Measurements from ENCODE around the gene MYO18B. TPM values are rescaled to one million over a fixed set of nuclear protein-coding genes. Genes with fewer than 3 reads are reported as not detected.

The MYO18B gene
- total RNA-seq, 6 experiments from 2014 or later = 0.04 to 0.56 (median 0.07) TPM; not detected in 1

- DNase-seq = no peak
- H3K27ac ChIP-seq = no peak overlapping the region
- no peak for TF ChIP-seq CTCF (IDR thresholded peaks at IDR 0.05)
- TF ChIP-seq POLR2A (IDR thresholded peaks at IDR 0.05) = no peak
- H3K36me3 ChIP-seq = no peaks in the 10 kb centered on the region
- intact Hi-C loops (cut with DNase I) = no loop called here
- 90% methylated on average over 13 of the region's 16 CpGs for WGBS (ENCODE audit: insufficient coverage, low coverage, low lambda C conversion rate, missing lambda C conversion rate)
- H3K9me3 ChIP-seq = no peaks in the 10 kb centered on the region
- no peaks in the 10 kb centered on the region for H3K27me3 ChIP-seq
- H3K4me3 ChIP-seq = no peak overlapping the region
- H3K4me1 ChIP-seq = no peaks in the 10 kb centered on the region
- ATAC-seq = no peak
Measured at GRCh38 chr22:25722223-25722622, 19.8 kb upstream of the MYO18B start.

- Histone ChIP-seq H3K27ac (no peak overlapping the region), H3K9me3 (no peaks in the 10 kb centered on the region), H3K4me3 (no peak overlapping the region), H3K36me3 (no peaks in the 10 kb centered on the region), H3K27me3 (no peaks in the 10 kb centered on the region), H3K4me1 (no peaks in the 10 kb centered on the region)
- TF ChIP-seq CTCF (IDR thresholded peaks at IDR 0.05) (no peak), POLR2A (IDR thresholded peaks at IDR 0.05) (no peak)
- intact Hi-C loops (cut with DNase I) = no loop called here
- DNase-seq = no peak
- WGBS (ENCODE audit: insufficient coverage, low coverage, low lambda C conversion rate, missing lambda C conversion rate) = 94% methylated on average over 3 of the region's 3 CpGs
- no peak for ATAC-seq
Measured at GRCh38 chr22:25722626-25723025, 19.4 kb upstream of the MYO18B start.

- intact Hi-C loops (cut with DNase I) = no loop called here
- WGBS (ENCODE audit: insufficient coverage, low coverage, low lambda C conversion rate, missing lambda C conversion rate) = 65% methylated on average over 4 of the region's 4 CpGs
- ATAC-seq = no peak
Measured at GRCh38 chr22:25726241-25726640, 15.7 kb upstream of the MYO18B start.

GRCh38 chr22:25728071-25728470 lies 13.9 kb upstream of the MYO18B start:
- Histone ChIP-seq H3K27me3 (no peaks in the 10 kb centered on the region), H3K4me1 (no peaks in the 10 kb centered on the region), H3K27ac (no peak overlapping the region), H3K9me3 (no peaks in the 10 kb centered on the region), H3K36me3 (no peaks in the 10 kb centered on the region), H3K4me3 (no peak overlapping the region)
- ATAC-seq = no peak
- DNase-seq = no peak
- TF ChIP-seq CTCF (IDR thresholded peaks at IDR 0.05) = no peak
- TF ChIP-seq POLR2A (IDR thresholded peaks at IDR 0.05) = no peak
- 88% methylated on average over 6 of the region's 7 CpGs for WGBS (ENCODE audit: insufficient coverage, low coverage, low lambda C conversion rate, missing lambda C conversion rate)
- intact Hi-C loops (cut with DNase I) = no loop called here

More at GRCh38 chr22:25726241-25726640, 15.7 kb upstream of the MYO18B start:
- no peaks in the 10 kb centered on the region for H3K9me3 ChIP-seq
- H3K27me3 ChIP-seq = no peaks in the 10 kb centered on the region
- no peak overlapping the region for H3K27ac ChIP-seq
- no peak for DNase-seq
- TF ChIP-seq CTCF (IDR thresholded peaks at IDR 0.05) (no peak), POLR2A (IDR thresholded peaks at IDR 0.05) (no peak)
- H3K4me1 ChIP-seq = no peaks in the 10 kb centered on the region
- no peak overlapping the region for H3K4me3 ChIP-seq
- H3K36me3 ChIP-seq = no peaks in the 10 kb centered on the region

Data from right lobe of liver (tissue), 6 donors.